WTC11 (cell line): ENCODE measurements around the gene CDK9. TPM values are rescaled to one million over a fixed set of nuclear protein-coding genes. Genes with fewer than 3 reads are reported as not detected.

ENCODE experiments used
- ATAC-seq: fragments of 200-7000 bp; cut with Tn5 transposase; 2 replicates; pipeline ENCODE4 v1.10.0; 2021; ENCODE audit warnings: mild to moderate bottlenecking, moderate library complexity
- CTCF ChIA-PET: fragments of 300-600 bp; sonication (Branson Sonifier 250); formaldehyde crosslinking; loops from one replicate; lab custom pipeline; 2021; ENCODE audit warnings: antibody characterized with exemption; lab: Charles Lee
- POLR2A ChIA-PET: fragments of 350-600 bp; sonication (Branson Sonifier 250); formaldehyde crosslinking; loops from one replicate; lab custom pipeline; 2021; ENCODE audit warnings: antibody characterized with exemption; lab: Charles Lee
- DNase-seq: peaks from one replicate; pipeline ENCODE4 v3.0.0; 2021; ENCODE audit warnings: low spot score
- H3K27ac Mint-ChIP-seq: 2 replicates; pipeline ENCODE4 v1.8.0; 2021; ENCODE audit warnings: mixed read lengths
- H3K27me3 Mint-ChIP-seq: 2 replicates; pipeline ENCODE4 v1.8.0; 2021; ENCODE audit warnings: low read depth, mild to moderate bottlenecking, moderate library complexity, mixed read lengths
- H3K36me3 Mint-ChIP-seq: 2 replicates; pipeline ENCODE4 v1.8.0; 2021; ENCODE audit warnings: mixed read lengths
- H3K4me1 Mint-ChIP-seq: 2 replicates; pipeline ENCODE4 v1.8.0; 2022; ENCODE audit warnings: mixed read lengths
- H3K4me3 Mint-ChIP-seq: 2 replicates; pipeline ENCODE4 v1.8.0; 2021; ENCODE audit warnings: mild to moderate bottlenecking, moderate library complexity, mixed read lengths
- H3K9me3 Mint-ChIP-seq: 2 replicates; pipeline ENCODE4 v1.8.0; 2021; ENCODE audit warnings: mixed read lengths
- ATF2 ChIP-seq: sonication (generic); formaldehyde crosslinking; IDR thresholded peaks from 2 replicates; pipeline ENCODE4 v1.8.1; 2022; ENCODE audit warnings: low read depth, missing genetic modification reagents, borderline replicate concordance
- CREM ChIP-seq: sonication (generic); formaldehyde crosslinking; IDR thresholded peaks from 2 replicates; pipeline ENCODE4 v1.8.1; 2022; ENCODE audit warnings: mild to moderate bottlenecking, missing genetic modification reagents, moderate library complexity
- CTCF ChIP-seq: fragments of 200-600 bp; IDR thresholded peaks from 2 replicates; pipeline ENCODE4 v1.8.0; 2022; ENCODE audit warnings: antibody characterized with exemption
- FOXK1 ChIP-seq: sonication (generic); formaldehyde crosslinking; IDR thresholded peaks from 2 replicates; pipeline ENCODE4 v1.8.0; 2022; ENCODE audit warnings: mild to moderate bottlenecking, moderate library complexity, missing genetic modification reagents
- FOXP4 ChIP-seq: sonication (generic); formaldehyde crosslinking; IDR thresholded peaks from 2 replicates; pipeline ENCODE4 v1.8.0; 2022; ENCODE audit warnings: mild to moderate bottlenecking, missing genetic modification reagents
- GTF2I ChIP-seq: fragments of 250-450 bp; sonication (Bioruptor Pico); conservative IDR thresholded peaks from 2 replicates; pipeline ENCODE4 v1.4.0; 2021; ENCODE audit warnings: mild to moderate bottlenecking
- HMGA2 ChIP-seq: fragments of 250-450 bp; sonication (Bioruptor Pico); IDR thresholded peaks from 2 replicates; pipeline ENCODE4 v1.4.0; 2021; ENCODE audit warnings: mild to moderate bottlenecking, moderate library complexity
- JUN ChIP-seq: sonication (generic); formaldehyde crosslinking; IDR thresholded peaks from 2 replicates; pipeline ENCODE4 v1.8.0; 2023; ENCODE audit warnings: mild to moderate bottlenecking, missing genetic modification reagents
- MLX ChIP-seq: sonication (generic); formaldehyde crosslinking; IDR thresholded peaks from 2 replicates; pipeline ENCODE4 v1.8.1; 2023; ENCODE audit warnings: mild to moderate bottlenecking, missing genetic modification reagents, moderate library complexity
- PRDM15 ChIP-seq: sonication (generic); formaldehyde crosslinking; IDR thresholded peaks from 2 replicates; pipeline ENCODE4 v1.8.0; 2022; ENCODE audit warnings: missing genetic modification reagents
- SMAD4 ChIP-seq: sonication (generic); formaldehyde crosslinking; IDR thresholded peaks from 2 replicates; pipeline ENCODE4 v1.8.0; 2022; ENCODE audit warnings: mild to moderate bottlenecking, missing genetic modification reagents
- SOX15 ChIP-seq: fragments of 250-450 bp; sonication (Bioruptor Pico); IDR thresholded peaks from 2 replicates; pipeline ENCODE4 v1.9.0; 2021; ENCODE audit warnings: mild to moderate bottlenecking
- TCF7 ChIP-seq: sonication (generic); formaldehyde crosslinking; IDR thresholded peaks from 2 replicates; pipeline ENCODE4 v1.8.0; 2022; ENCODE audit warnings: mild to moderate bottlenecking, low read depth, missing genetic modification reagents, moderate library complexity
- TP53 ChIP-seq: sonication (generic); formaldehyde crosslinking; IDR thresholded peaks from 2 replicates; pipeline ENCODE4 v1.8.1; 2023; ENCODE audit warnings: mild to moderate bottlenecking, missing genetic modification reagents
- USF2 ChIP-seq: sonication (generic); formaldehyde crosslinking; IDR thresholded peaks from 2 replicates; pipeline ENCODE4 v1.8.1; 2023; ENCODE audit warnings: mild to moderate bottlenecking, missing genetic modification reagents, moderate library complexity
- ZBTB21 ChIP-seq: sonication (generic); formaldehyde crosslinking; IDR thresholded peaks from 2 replicates; pipeline ENCODE4 v1.8.1; 2023; ENCODE audit warnings: mild to moderate bottlenecking, missing genetic modification reagents, borderline replicate concordance
- ZNF121 ChIP-seq: sonication (generic); formaldehyde crosslinking; IDR thresholded peaks from 2 replicates; pipeline ENCODE4 v1.8.0; 2023; ENCODE audit warnings: missing genetic modification reagents
- ZNF281 ChIP-seq: sonication (generic); formaldehyde crosslinking; IDR thresholded peaks from 2 replicates; pipeline ENCODE4 v1.8.0; 2023; ENCODE audit warnings: mild to moderate bottlenecking, missing genetic modification reagents
- ZNF425 ChIP-seq: fragments of 250-450 bp; sonication (Bioruptor Pico); conservative IDR thresholded peaks from 2 replicates; pipeline ENCODE4 v1.9.0; 2021; ENCODE audit warnings: mild to moderate bottlenecking
- total RNA-seq: library from RNA; stranded (reverse); gene quantifications from 3 replicates; pipeline ENCODE4 v1.2.3, GENCODE V29; 2021

Gene CDK9
- total RNA-seq, 1 experiment from 2014 or later: 111 TPM

- TF ChIP-seq ZNF425 (CRISPR knock-in tag) (no peak), FOXP4 (no peak), CTCF (no peak), SOX15 (CRISPR knock-in tag) (no peak), ZNF281 (CRISPR knock-in tag) (no peak)
Measured at GRCh38 chr9:127781806-127782205, 4.0 kb upstream of the CDK9 start (continued).

GRCh38 chr9:127783111-127784008 lies 2.5 kb upstream of the CDK9 start:
- peaks cover 18% of the 10 kb centered on the region for H3K36me3 Mint-ChIP-seq
- peaks cover 28% of the 10 kb centered on the region for H3K4me1 Mint-ChIP-seq
- H3K4me3 Mint-ChIP-seq: no peak overlapping the region
- no peaks in the 10 kb centered on the region for H3K9me3 Mint-ChIP-seq
- no peak overlapping the region; the same call in 1 of the 2 replicates for H3K27ac Mint-ChIP-seq
- DNase-seq (peak; percentile 51), ATAC-seq (peak; percentile 3; the same call in 1 of the 2 replicates)
- POLR2A ChIA-PET: interaction anchor here (0.9 kb wide), 1 partner anchor 11 kb away, joined by 3 read pairs; no protein-coding TSS in a partner anchor
- CTCF ChIA-PET: interaction anchor here (0.7 to 2.9 kb wide), 8 partner anchors 12 to 86 kb away, joined by 3 to 38 read pairs (median 10); partner anchors contain the start of genes ENG and TOR2A
- no peaks in the 10 kb centered on the region for H3K27me3 Mint-ChIP-seq
- TF ChIP-seq TCF7 (CRISPR knock-in tag): no peak
- TF ChIP-seq ZBTB21 (CRISPR knock-in tag): no peak
- TF ChIP-seq FOXK1: no peak
- TF ChIP-seq SMAD4: no peak
- TF ChIP-seq HMGA2 (CRISPR knock-in tag): no peak
- TF ChIP-seq PRDM15 (CRISPR knock-in tag): no peak
- TF ChIP-seq JUN (CRISPR knock-in tag): no peak
- no peak for TF ChIP-seq ATF2 (CRISPR knock-in tag)
- no peak for TF ChIP-seq CREM (CRISPR knock-in tag)
- no peak for TF ChIP-seq GTF2I (CRISPR knock-in tag)
- TF ChIP-seq USF2 (CRISPR knock-in tag): no peak
- TF ChIP-seq ZNF121 (CRISPR knock-in tag): no peak
- TF ChIP-seq MLX (CRISPR knock-in tag): no peak
- TF ChIP-seq TP53 (CRISPR knock-in tag): no peak
